ENCODE measurements around the gene L1CAM. TPM values are rescaled to one million over a fixed set of nuclear protein-coding genes. Genes with fewer than 3 reads are reported as not detected.

Gene L1CAM
- total RNA-seq, 1 experiment from 2014 or later, result 20.7 TPM

DNA sequence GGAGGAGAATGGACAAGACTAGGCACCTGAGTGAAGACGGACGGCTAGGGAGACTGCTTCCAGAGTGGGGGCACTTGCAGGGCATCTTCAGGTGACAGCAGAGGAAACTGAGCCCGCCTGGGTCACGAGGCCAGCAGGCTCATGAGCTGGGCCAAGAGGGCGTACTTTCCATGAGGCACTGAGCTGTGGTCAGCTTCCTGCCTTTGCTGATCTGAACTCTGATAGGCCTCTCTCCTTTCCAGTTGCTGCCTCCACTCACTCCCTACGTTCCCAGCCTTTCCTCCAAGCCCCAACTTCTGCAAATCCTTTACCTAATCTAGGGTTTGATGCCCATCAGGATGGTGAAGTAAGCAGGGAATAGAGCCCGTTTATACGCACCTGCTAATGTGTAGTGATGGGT is 1.4 kb upstream of the L1CAM start:
- Mint-ChIP-seq H3K9me3 (ENCODE audit: unreplicated experiment) (no peaks in the 10 kb centered on the region), H3K36me3 (ENCODE audit: insufficient read depth, unreplicated experiment) (no peaks in the 10 kb centered on the region), H3K4me3 (ENCODE audit: unreplicated experiment) (no peak overlapping the region), H3K27ac (ENCODE audit: low read depth, unreplicated experiment) (no peak overlapping the region), H3K4me1 (ENCODE audit: insufficient read depth, unreplicated experiment) (no peaks in the 10 kb centered on the region), H3K27me3 (ENCODE audit: insufficient read depth, unreplicated experiment) (peaks cover 28% of the 10 kb centered on the region)
- ChIA-PET CTCF (interaction anchor here (0.6 kb wide), 1 partner anchor 125 kb away, joined by 3 read pairs; no protein-coding TSS in a partner anchor), POLR2A (no interaction called here)
- TF ChIP-seq, protein P1, sequence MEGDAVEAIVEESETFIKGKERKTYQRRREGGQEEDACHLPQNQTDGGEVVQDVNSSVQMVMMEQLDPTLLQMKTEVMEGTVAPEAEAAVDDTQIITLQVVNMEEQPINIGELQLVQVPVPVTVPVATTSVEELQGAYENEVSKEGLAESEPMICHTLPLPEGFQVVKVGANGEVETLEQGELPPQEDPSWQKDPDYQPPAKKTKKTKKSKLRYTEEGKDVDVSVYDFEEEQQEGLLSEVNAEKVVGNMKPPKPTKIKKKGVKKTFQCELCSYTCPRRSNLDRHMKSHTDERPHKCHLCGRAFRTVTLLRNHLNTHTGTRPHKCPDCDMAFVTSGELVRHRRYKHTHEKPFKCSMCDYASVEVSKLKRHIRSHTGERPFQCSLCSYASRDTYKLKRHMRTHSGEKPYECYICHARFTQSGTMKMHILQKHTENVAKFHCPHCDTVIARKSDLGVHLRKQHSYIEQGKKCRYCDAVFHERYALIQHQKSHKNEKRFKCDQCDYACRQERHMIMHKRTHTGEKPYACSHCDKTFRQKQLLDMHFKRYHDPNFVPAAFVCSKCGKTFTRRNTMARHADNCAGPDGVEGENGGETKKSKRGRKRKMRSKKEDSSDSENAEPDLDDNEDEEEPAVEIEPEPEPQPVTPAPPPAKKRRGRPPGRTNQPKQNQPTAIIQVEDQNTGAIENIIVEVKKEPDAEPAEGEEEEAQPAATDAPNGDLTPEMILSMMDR (IDR thresholded peaks at IDR 0.05; ENCODE audit: unreplicated experiment), result no peak
- DNase-seq (ENCODE audit: unreplicated experiment), result no peak
- BruUV-seq (replicated peaks), result no TSS peak
- intact Hi-C loops (cut with micrococcal nuclease), result no loop called here

DNA sequence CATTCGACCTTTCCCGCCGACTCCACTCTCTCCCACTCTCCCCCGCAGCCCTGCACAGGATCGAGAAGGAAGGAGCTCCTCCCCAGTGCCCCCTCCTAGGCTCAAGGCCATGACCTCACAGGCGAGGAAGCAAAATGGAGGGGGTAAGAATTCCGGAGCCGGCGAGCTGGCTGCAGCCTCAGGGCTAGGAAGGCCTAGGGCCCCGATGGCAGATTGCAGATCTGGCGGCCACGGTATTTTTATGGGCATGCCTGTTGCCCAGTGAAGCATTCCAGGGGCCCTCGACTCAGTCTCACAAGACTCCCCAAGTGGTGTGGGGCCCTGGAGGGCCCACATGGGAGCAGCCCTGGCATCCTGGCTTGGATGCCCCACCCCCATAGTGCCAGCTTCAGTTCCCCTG is 942 bp upstream of the L1CAM start:
- peaks cover 28% of the 10 kb centered on the region for H3K27me3 Mint-ChIP-seq (ENCODE audit: insufficient read depth, unreplicated experiment)
- ChIA-PET POLR2A (no interaction called here), CTCF (interaction anchor here (0.6 kb wide), 1 partner anchor 124 kb away, joined by 3 read pairs; no protein-coding TSS in a partner anchor)
- no peaks in the 10 kb centered on the region for H3K9me3 Mint-ChIP-seq (ENCODE audit: unreplicated experiment)
- H3K4me3 Mint-ChIP-seq (ENCODE audit: unreplicated experiment), result no peak overlapping the region
- intact Hi-C loops (cut with micrococcal nuclease), result no loop called here
- no peaks in the 10 kb centered on the region for H3K36me3 Mint-ChIP-seq (ENCODE audit: insufficient read depth, unreplicated experiment)
- no TSS peak for BruUV-seq (replicated peaks)
- no peak overlapping the region for H3K27ac Mint-ChIP-seq (ENCODE audit: low read depth, unreplicated experiment)
- H3K4me1 Mint-ChIP-seq (ENCODE audit: insufficient read depth, unreplicated experiment), result no peaks in the 10 kb centered on the region
- TF ChIP-seq, protein P1 (IDR thresholded peaks at IDR 0.05; ENCODE audit: unreplicated experiment), result no peak
- DNase-seq (ENCODE audit: unreplicated experiment), result no peak

DNA sequence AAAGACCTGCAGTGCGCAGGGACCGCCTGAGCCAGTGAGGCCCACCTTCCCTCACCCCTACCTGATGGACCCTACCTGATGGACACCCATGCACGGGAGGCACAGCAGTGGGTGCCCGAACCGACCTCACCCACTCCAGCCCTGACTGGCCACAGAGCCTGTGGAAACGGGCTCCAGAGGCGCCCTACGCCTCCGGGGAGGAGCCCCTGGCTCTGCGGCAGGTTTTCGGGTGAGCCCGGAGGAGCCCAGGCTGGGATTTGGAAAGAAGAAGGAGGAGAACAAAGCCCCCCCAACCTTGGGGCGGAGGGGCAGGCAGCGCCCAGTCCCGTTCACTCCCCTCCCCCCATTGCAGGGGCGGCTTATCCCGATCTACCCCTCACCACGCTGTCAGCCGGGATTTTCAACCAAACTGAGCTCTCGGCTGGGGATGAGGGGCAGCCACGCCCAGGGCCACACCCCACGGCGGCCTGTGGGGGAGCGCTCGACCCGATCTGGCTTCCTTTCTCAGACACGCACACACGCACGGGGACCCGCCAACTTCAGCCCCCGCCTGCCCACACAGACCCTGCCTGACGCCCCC is 675 bp downstream of the L1CAM start:
- DNase-seq (ENCODE audit: unreplicated experiment), result no peak
- H3K4me1 Mint-ChIP-seq (ENCODE audit: insufficient read depth, unreplicated experiment), result no peaks in the 10 kb centered on the region
- TF ChIP-seq, protein P1 (IDR thresholded peaks at IDR 0.05; ENCODE audit: unreplicated experiment), result no peak
- H3K27ac Mint-ChIP-seq (ENCODE audit: low read depth, unreplicated experiment), result no peak overlapping the region
- H3K9me3 Mint-ChIP-seq (ENCODE audit: unreplicated experiment), result no peaks in the 10 kb centered on the region
- CTCF ChIA-PET, result interaction anchor here (0.6 to 1.4 kb wide), 2 partner anchors 32 to 123 kb away, joined by 4 to 9 read pairs; no protein-coding TSS in a partner anchor
- peaks cover 26% of the 10 kb centered on the region for H3K27me3 Mint-ChIP-seq (ENCODE audit: insufficient read depth, unreplicated experiment)
- POLR2A ChIA-PET, result interaction anchor here (1.1 kb wide), 1 partner anchor 122 kb away, joined by 4 read pairs; no protein-coding TSS in a partner anchor
- no TSS peak for BruUV-seq (replicated peaks)
- intact Hi-C loops (cut with micrococcal nuclease), result no loop called here
- H3K4me3 Mint-ChIP-seq (ENCODE audit: unreplicated experiment), result no peak overlapping the region
- H3K36me3 Mint-ChIP-seq (ENCODE audit: insufficient read depth, unreplicated experiment), result no peaks in the 10 kb centered on the region

DNA sequence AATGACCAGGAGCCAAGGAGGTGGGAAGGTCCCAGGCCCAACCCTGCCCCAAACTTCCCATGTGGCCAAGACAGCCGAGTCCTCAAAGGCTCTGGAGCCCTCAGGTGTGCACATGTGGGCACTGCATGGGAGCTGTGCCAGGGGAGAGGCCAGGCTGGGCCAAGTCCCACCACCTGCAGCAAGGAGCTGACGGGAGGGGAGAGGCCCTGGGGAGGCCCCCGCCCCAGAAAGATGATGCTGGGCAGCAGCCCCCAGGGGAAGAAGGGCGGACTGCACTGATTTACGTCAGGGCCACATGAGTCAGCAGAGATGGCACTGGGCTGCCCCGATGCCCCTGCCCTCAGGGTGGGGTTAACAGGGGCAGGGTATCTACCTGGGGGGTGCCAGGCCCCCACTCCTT is 1.4 kb downstream of the L1CAM start:
- H3K4me3 Mint-ChIP-seq (ENCODE audit: unreplicated experiment), result no peak overlapping the region
- no peaks in the 10 kb centered on the region for H3K36me3 Mint-ChIP-seq (ENCODE audit: insufficient read depth, unreplicated experiment)
- no peaks in the 10 kb centered on the region for H3K4me1 Mint-ChIP-seq (ENCODE audit: insufficient read depth, unreplicated experiment)
- no peaks in the 10 kb centered on the region for H3K9me3 Mint-ChIP-seq (ENCODE audit: unreplicated experiment)
- H3K27ac Mint-ChIP-seq (ENCODE audit: low read depth, unreplicated experiment), result no peak overlapping the region
- ChIA-PET POLR2A (interaction anchor here (1.1 kb wide), 1 partner anchor 121 kb away, joined by 4 read pairs; no protein-coding TSS in a partner anchor), CTCF (interaction anchor here (0.5 to 1.4 kb wide), 3 partner anchors 32 to 122 kb away, joined by 3 to 9 read pairs (median 4); no protein-coding TSS in a partner anchor)
- peak; percentile 41 for DNase-seq (ENCODE audit: unreplicated experiment)
- peaks cover 29% of the 10 kb centered on the region for H3K27me3 Mint-ChIP-seq (ENCODE audit: insufficient read depth, unreplicated experiment)
- no TSS peak for BruUV-seq (replicated peaks)
- TF ChIP-seq, protein P1 (IDR thresholded peaks at IDR 0.05; ENCODE audit: unreplicated experiment), result peak; percentile 24
- intact Hi-C loops (cut with micrococcal nuclease), result no loop called here

All from MCF 10A (cell line).